Esophagus muscularis mucosa (tissue), 4 donors: ENCODE measurements around the gene CNNM1. TPM values are rescaled to one million over a fixed set of nuclear protein-coding genes. Genes with fewer than 3 reads are reported as not detected.

Experiments used
- DNase-seq: peaks from one replicate; pipeline ENCODE4 v3.0.0-alpha.2; 2017; ENCODE audit errors: extremely low spot score
- H3K27ac ChIP-seq, 4 donors: fragments of 200-600 bp; sonication (generic); replicated peaks in 1 of 4; 1 replicate in 3 of 4; 2 replicates in 1 of 4; pipeline ENCODE4 v1.5.1; 2016 to 2019; ENCODE audit warnings: mild to moderate bottlenecking in 1 of 4
- H3K27me3 ChIP-seq, 4 donors: fragments of 200-600 bp; sonication (generic); one replicate each; pipeline versions ENCODE4 v1.5.1 to v1.6.0; 2016 to 2019
- H3K36me3 ChIP-seq, 4 donors: fragments of 200-600 bp; sonication (generic); one replicate each; pipeline ENCODE4 v1.5.1; 2016 to 2019
- H3K4me1 ChIP-seq, 4 donors: fragments of 200-600 bp; sonication (generic); one replicate each; pipeline ENCODE4 v1.5.1; 2016 to 2019
- H3K4me3 ChIP-seq, 4 donors: fragments of 200-600 bp; sonication (generic); 1 replicate in 2 of 4; 2 replicates in 2 of 4; pipeline ENCODE4 v1.5.1; 2016 to 2019; ENCODE audit warnings: mild to moderate bottlenecking in 4 of 4, moderate library complexity in 1 of 4
- H3K9me3 ChIP-seq, 4 donors: fragments of 200-600 bp; sonication (generic); 1 replicate in 3 of 4; 2 replicates in 1 of 4; pipeline ENCODE4 v1.5.1; 2016 to 2019
- EP300 ChIP-seq: sonication (generic); formaldehyde crosslinking; IDR thresholded peaks from one replicate; pipeline ENCODE4 v1.6.1; 2017; ENCODE audit warnings: antibody characterized with exemption
- POLR2A ChIP-seq: fragments of 450-650 bp; IDR thresholded peaks from one replicate; pipeline ENCODE4 v1.6.1; 2017; ENCODE audit warnings: antibody characterized with exemption, moderate library complexity, mild to moderate bottlenecking, low read depth
- POLR2AphosphoS5 ChIP-seq, 2 donors: sonication (generic); formaldehyde crosslinking; IDR thresholded peaks; one replicate each; pipeline ENCODE4 v1.6.1; 2017; ENCODE audit warnings: antibody characterized with exemption in 2 of 2
- WGBS: methylation state at CpG from one replicate; pipeline ENCODE4 v1.1.5; 2018; 5-methylcytosine and 5-hydroxymethylcytosine counted together
- intact Hi-C: fragments of 100-400 bp; cut with DNase I; formaldehyde crosslinking; loops from one replicate; pipeline ENCODE4 v1.15.1; 2023
- total RNA-seq, 4 donors: library from RNA; depleted of rRNA; stranded (reverse); fragments of >200 nt; gene quantifications; one replicate each; pipeline versions ENCODE4 v1.1.0 to v1.2.1, GENCODE V29; 2016
- TF ChIP-seq, protein P1 (sequence below), 3 experiments: fragments of 200-600 bp in 2 of 3; fragments of 450-650 bp in 1 of 3; sonication (generic) in 2 of 3; IDR thresholded peaks; one replicate each; pipeline ENCODE4 v1.5.1; 2017 to 2019; ENCODE audit warnings: antibody characterized with exemption in 3 of 3, mild to moderate bottlenecking in 2 of 3, moderate library complexity in 1 of 3

Gene CNNM1
- total RNA-seq, 4 donors from 2014 or later = 1.7 to 3.4 (median 2.7) TPM

DNA sequence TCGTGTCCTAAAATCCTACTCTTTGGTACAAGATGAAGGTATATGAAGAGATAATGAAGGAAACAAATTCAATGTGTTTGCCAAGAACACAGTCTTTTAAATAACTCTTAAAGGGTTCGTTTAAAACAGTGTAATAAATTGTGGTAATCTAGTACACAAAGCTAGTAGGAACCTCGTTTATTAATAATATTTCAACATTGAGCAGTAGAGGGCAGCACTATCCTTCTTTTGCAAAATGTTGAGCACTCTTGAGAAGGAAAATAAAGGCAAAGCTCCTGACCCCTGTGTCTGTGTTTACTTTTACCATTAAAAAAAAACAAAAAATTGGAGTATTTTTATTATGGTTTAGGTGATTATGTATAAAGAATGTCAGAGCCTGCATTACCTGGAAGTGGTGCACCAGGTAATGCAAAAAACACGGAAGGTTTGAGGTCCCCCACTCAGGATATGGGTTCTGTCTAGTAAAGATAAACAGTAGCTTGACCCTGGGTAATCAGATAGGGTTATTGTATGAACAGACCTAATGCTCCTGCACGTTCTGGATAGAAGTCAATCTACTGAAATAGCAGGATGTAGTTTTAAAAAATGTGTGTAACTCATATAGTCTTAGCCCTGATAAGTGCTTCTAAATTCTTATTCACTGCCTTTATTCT is 107.0 kb downstream of the CNNM1 start:
- Histone ChIP-seq H3K9me3 (no peaks in the 10 kb centered on the region), H3K4me1 (peaks cover 15 to 52% (median 49%) of the 10 kb centered on the region in 4 donors), H3K27ac (no peak overlapping the region), H3K4me3 (no peak overlapping the region), H3K36me3 (peaks cover 0 to 15% (median 4%) of the 10 kb centered on the region in 4 donors), H3K27me3 (no peaks in the 10 kb centered on the region)
- TF ChIP-seq EP300 (no peak), POLR2A (no peak)
- TF ChIP-seq, protein P1, sequence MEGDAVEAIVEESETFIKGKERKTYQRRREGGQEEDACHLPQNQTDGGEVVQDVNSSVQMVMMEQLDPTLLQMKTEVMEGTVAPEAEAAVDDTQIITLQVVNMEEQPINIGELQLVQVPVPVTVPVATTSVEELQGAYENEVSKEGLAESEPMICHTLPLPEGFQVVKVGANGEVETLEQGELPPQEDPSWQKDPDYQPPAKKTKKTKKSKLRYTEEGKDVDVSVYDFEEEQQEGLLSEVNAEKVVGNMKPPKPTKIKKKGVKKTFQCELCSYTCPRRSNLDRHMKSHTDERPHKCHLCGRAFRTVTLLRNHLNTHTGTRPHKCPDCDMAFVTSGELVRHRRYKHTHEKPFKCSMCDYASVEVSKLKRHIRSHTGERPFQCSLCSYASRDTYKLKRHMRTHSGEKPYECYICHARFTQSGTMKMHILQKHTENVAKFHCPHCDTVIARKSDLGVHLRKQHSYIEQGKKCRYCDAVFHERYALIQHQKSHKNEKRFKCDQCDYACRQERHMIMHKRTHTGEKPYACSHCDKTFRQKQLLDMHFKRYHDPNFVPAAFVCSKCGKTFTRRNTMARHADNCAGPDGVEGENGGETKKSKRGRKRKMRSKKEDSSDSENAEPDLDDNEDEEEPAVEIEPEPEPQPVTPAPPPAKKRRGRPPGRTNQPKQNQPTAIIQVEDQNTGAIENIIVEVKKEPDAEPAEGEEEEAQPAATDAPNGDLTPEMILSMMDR (IDR thresholded peaks at IDR 0.05) = peak; percentile 50 to 57 (median 51)
- intact Hi-C loops = loop anchor here (2.0 to 10.0 kb wide), 2 partner anchors 177 to 279 kb away; no protein-coding TSS in a partner anchor
- no peak for DNase-seq
- 34% methylated on average over 5 of the region's 5 CpGs for WGBS

DNA sequence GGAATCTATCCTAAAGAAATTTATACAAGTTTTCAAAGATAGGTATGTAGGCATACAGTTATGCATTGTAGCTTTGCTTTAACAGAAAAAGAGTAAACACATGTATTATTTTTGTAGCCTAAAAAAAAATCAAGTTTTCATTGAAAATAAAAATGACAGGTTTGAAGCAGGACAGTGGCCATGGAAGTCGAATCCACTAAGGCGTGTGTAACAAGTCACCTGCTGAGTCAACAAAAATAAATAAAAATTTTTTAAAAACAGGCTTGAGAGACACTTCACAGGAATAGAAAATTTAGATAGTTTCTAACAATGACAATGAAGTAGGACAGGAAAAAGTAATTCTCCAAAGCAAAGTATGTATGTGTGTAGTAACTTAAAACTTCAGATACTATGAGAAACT is 109.7 kb downstream of the CNNM1 start:
- Histone ChIP-seq H3K36me3 (peaks cover 0 to 12% (median 1%) of the 10 kb centered on the region in 4 donors), H3K4me3 (no peak overlapping the region), H3K9me3 (no peaks in the 10 kb centered on the region), H3K27me3 (no peaks in the 10 kb centered on the region), H3K27ac (no peak overlapping the region), H3K4me1 (peaks cover 4 to 29% (median 22%) of the 10 kb centered on the region in 4 donors)
- intact Hi-C loops = loop anchor here (10.0 kb wide), 1 partner anchor 276 kb away; no protein-coding TSS in a partner anchor
- WGBS = 81% methylated on average over 2 of the region's 2 CpGs
- TF ChIP-seq, protein P1 (IDR thresholded peaks at IDR 0.05) = no peak
- TF ChIP-seq EP300 (no peak), POLR2AphosphoS5 (IDR thresholded peaks at IDR 0.05) (no peak), POLR2A (no peak)
- no peak for DNase-seq

DNA sequence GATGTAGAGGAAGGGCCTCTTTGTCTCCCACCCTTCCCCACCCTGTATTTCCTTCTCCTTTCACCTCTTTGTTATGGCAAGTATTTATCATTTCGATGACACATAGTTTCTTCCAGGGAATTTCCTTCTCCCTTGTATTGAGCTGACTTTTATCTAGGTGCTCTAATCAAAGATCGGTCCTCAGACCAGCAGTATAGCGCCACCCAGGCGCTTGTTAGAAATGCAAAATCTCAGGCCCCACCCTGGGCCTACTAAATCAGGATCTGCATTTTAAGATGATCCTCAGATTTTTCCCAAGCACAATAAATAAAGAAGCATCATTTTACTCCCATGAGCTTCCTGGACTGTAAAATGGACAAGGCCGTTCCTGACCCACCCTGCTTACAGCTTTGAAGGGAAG is 113.2 kb downstream of the CNNM1 start:
- TF ChIP-seq POLR2A = no peak
- TF ChIP-seq EP300 = no peak
- TF ChIP-seq, protein P1 (IDR thresholded peaks at IDR 0.05) = no peak
- no peak for TF ChIP-seq POLR2AphosphoS5 (IDR thresholded peaks at IDR 0.05)
- no peak overlapping the region for H3K4me3 ChIP-seq
- H3K27ac ChIP-seq = no peak overlapping the region
- no peaks in the 10 kb centered on the region for H3K27me3 ChIP-seq
- H3K9me3 ChIP-seq = no peaks in the 10 kb centered on the region
- no peak for DNase-seq
- WGBS = 87% methylated on average over 5 of the region's 5 CpGs
- intact Hi-C loops = loop anchor here (10.0 kb wide), 1 partner anchor 112 kb away; no protein-coding TSS in a partner anchor
- H3K36me3 ChIP-seq = peaks cover 0 to 6% (median 0%) of the 10 kb centered on the region in 4 donors
- peaks cover 0 to 17% (median 14%) of the 10 kb centered on the region in 4 donors for H3K4me1 ChIP-seq

DNA sequence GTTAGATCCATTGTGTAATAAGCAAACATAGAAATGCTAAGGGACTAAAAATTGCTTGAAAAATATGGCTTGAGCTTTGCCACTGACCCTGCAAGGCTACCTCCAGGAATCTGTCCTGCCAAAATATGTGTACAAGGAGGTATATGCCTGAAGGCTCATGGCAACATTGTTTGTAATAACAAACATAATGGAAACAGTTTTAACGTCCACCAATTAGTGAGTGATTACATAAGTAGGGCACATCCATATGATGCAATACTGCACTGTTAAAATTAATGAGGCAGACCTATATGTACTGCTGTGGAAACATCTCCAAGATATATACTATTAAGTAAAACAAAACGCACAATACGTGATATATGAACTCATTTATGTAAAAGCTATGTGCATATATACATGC is 114.3 kb downstream of the CNNM1 start:
- WGBS = 70% methylated on average over 3 of the region's 3 CpGs
- Histone ChIP-seq H3K9me3 (no peaks in the 10 kb centered on the region), H3K4me3 (no peak overlapping the region), H3K4me1 (peaks cover 0 to 17% (median 14%) of the 10 kb centered on the region in 4 donors), H3K36me3 (no peaks in the 10 kb centered on the region), H3K27me3 (no peaks in the 10 kb centered on the region), H3K27ac (no peak overlapping the region)
- DNase-seq = no peak
- TF ChIP-seq POLR2AphosphoS5 (IDR thresholded peaks at IDR 0.05) = no peak
- TF ChIP-seq EP300 = no peak
- TF ChIP-seq, protein P1 (IDR thresholded peaks at IDR 0.05) = no peak
- no peak for TF ChIP-seq POLR2A
- intact Hi-C loops = loop anchor here (10.0 kb wide), 1 partner anchor 111 kb away; no protein-coding TSS in a partner anchor

Other genes starting within 250 kb of the CNNM1 start
- gene HPSE2, start 93.5 kb upstream of the CNNM1 start, total RNA-seq = 10 to 100 TPM; 32.3 to 70.0 (median 43.6) TPM
- gene GOT1, start 101.3 kb downstream of the CNNM1 start, total RNA-seq = 10 to 100 TPM; 31.0 to 37.4 (median 36.0) TPM
- under 1 TPM in 2 of 4 donors, not detected in 2; 0.19 to 0.34 TPM for gene NKX2-3, start 203.6 kb downstream of the CNNM1 start, total RNA-seq